Bladder microvascular endothelial cell (primary cell): Measurements from ENCODE around the gene IL10RB. TPM values are rescaled to one million over a fixed set of nuclear protein-coding genes. Genes with fewer than 3 reads are reported as not detected.

Experiments
- total RNA-seq: library from RNA; depleted of rRNA; stranded (reverse); fragments of >200 nt; gene quantifications from 2 replicates; pipeline ENCODE4 v1.2.3, GENCODE V29; 2014

The IL10RB gene
- total RNA-seq, result 41.8 and 66.1 TPM in 2 replicates

GRCh38 chr21:33266050-33266788, at the start of gene IL10RB:
TSS of gene IL10RB (plus strand) at chr21:33266367. CDS start at chr21:33266466, 99 bp downstream.

GRCh38 chr21:33229784-33230544, 36.2 kb upstream of the IL10RB start, which contains the start of gene IFNAR2:
TSS of gene IFNAR2 (plus strand) at chr21:33229938. CDS start at chr21:33241923, 11,985 bp downstream.

GRCh38 chr21:33324291-33325221, 58.4 kb downstream of the IL10RB start, which contains the start of gene IFNAR1:
TSS of gene IFNAR1 (plus strand) at chr21:33324970. CDS start at chr21:33325056, 86 bp downstream.

Other genes starting within 250 kb of the IL10RB start
- not detected in 2 replicates for gene OLIG2, start 240.4 kb upstream of the IL10RB start, total RNA-seq
- not detected in 2 replicates for gene OLIG1, start 196.2 kb upstream of the IL10RB start, total RNA-seq
- 7.9 and 19.1 TPM in 2 replicates for gene IFNAR2, start 36.4 kb upstream of the IL10RB start, total RNA-seq
- gene IFNAR1, start 58.6 kb downstream of the IL10RB start, total RNA-seq, result 17.2 and 34.9 TPM in 2 replicates
- gene IFNGR2, start 137.0 kb downstream of the IL10RB start, total RNA-seq, result 27.5 and 76.2 TPM in 2 replicates
- gene TMEM50B, start 213.6 kb downstream of the IL10RB start, total RNA-seq, result 24.7 and 25.9 TPM in 2 replicates
- gene DNAJC28, start 225.3 kb downstream of the IL10RB start, total RNA-seq, result 0.97 and 1.4 TPM in 2 replicates